K562 (cell line): ENCODE measurements around the gene GGNBP2. TPM values are rescaled to one million over a fixed set of nuclear protein-coding genes. Genes with fewer than 3 reads are reported as not detected.
A peak's percentile ranks its signal among the peaks of the same experiment; 100 is the strongest.

ENCODE experiments used
- ATAC-seq: fragments of 200-7000 bp; cut with Tn5 transposase; 3 replicates; pipeline ENCODE4 v1.9.1; 2020; ENCODE audit warnings: moderate library complexity
- BruUV-seq: library from RNA; stranded (reverse); fragments of 400-500 nt; replicated peaks from 2 replicates; lab custom pipeline; 2021; lab: Mats Ljungman, UMichigan
- CTCF ChIA-PET: fragments of 300-600 bp; formaldehyde crosslinking; extraction: SDS; loops from one replicate; lab custom pipeline; 2021; ENCODE audit warnings: low intra/inter-chr PET ratio; lab: Yijun Ruan, JAX
- POLR2A ChIA-PET: fragments of 300-600, 350-650 bp; sonication (Branson Sonifier 250); formaldehyde crosslinking; extraction: SDS; loops from one replicate; lab custom pipeline; 2021; ENCODE audit warnings: antibody characterized with exemption, inconsistent platforms; lab: Yijun Ruan, JAX
- DNase-seq, 4 experiments: peaks; one replicate each; pipeline versions ENCODE4 v3.0.0 to v3.0.0-alpha.2; 2011 to 2018; ENCODE audit warnings: low spot score in 3 of 4, mixed read lengths in 3 of 4; ENCODE audit errors: extremely low read depth in 1 of 4
- FAIRE-seq: peaks from 2 replicates; lab custom pipeline; 2011; peaks lifted over from hg19 to GRCh38; lab: Jason Lieb, UNC
- H2AFZ ChIP-seq: 2 replicates; pipeline ENCODE4 v1.6.0; 2011; ENCODE audit warnings: low read depth, low read length, control low read depth, inconsistent platforms
- H3K27ac ChIP-seq: fragments of 200-600 bp; 3 replicates; pipeline ENCODE4 v1.8.0; 2011; ENCODE audit warnings: low read depth, mild to moderate bottlenecking, control low read depth, inconsistent platforms, low read length, moderate library complexity, mixed read lengths; ENCODE audit errors: extremely low read depth
- H3K27me3 ChIP-seq, 2 experiments: fragments of 300-600 bp in 1 of 2; 2 replicates in 1 of 2; 3 replicates in 1 of 2; pipeline versions ENCODE4 v1.6.0 to v1.8.0; 2011; ENCODE audit warnings: inconsistent platforms in 2 of 2, low read length in 2 of 2, mild to moderate bottlenecking in 1 of 2, mixed read lengths in 1 of 2, moderate library complexity in 1 of 2; ENCODE audit not compliant: control insufficient read depth in 2 of 2, insufficient read depth in 2 of 2
- H3K36me3 ChIP-seq: fragments of 300-600 bp; 3 replicates; pipeline ENCODE4 v1.8.0; 2011; ENCODE audit warnings: mild to moderate bottlenecking, low read length, inconsistent platforms; ENCODE audit not compliant: control insufficient read depth, insufficient read depth
- H3K4me1 ChIP-seq, 2 experiments: fragments of 200-600 bp in 1 of 2; replicated peaks in 1 of 2; 2 replicates in 1 of 2; 3 replicates in 1 of 2; pipeline versions ENCODE4 v1.5.1 to v1.8.0; 2011; ENCODE audit warnings: inconsistent platforms in 2 of 2, low read length in 2 of 2, mild to moderate bottlenecking in 1 of 2, mixed read lengths in 1 of 2, moderate library complexity in 1 of 2; ENCODE audit not compliant: control insufficient read depth in 2 of 2, insufficient read depth in 2 of 2
- H3K4me2 ChIP-seq: 2 replicates; pipeline ENCODE4 v1.6.1; 2011; ENCODE audit warnings: low read length, control low read depth, inconsistent platforms, mixed read lengths; ENCODE audit not compliant: insufficient read depth
- H3K4me3 ChIP-seq: fragments of 200-600 bp; sonication (generic), shearing (Covaris generic); 2 replicates; pipeline ENCODE4 v1.5.1; 2016; ENCODE audit warnings: control low read depth, inconsistent platforms
- H3K79me2 ChIP-seq: fragments of 200-600 bp; 3 replicates; pipeline ENCODE4 v1.8.0; 2011; ENCODE audit warnings: low read length, inconsistent platforms; ENCODE audit not compliant: control insufficient read depth, insufficient read depth
- H3K9ac ChIP-seq, 2 experiments: 2 replicates each; pipeline versions ENCODE4 v1.6.0 to v1.6.1; 2011; ENCODE audit warnings: low read depth in 2 of 2, low read length in 2 of 2, control low read depth in 1 of 2, inconsistent platforms in 1 of 2, mild to moderate bottlenecking in 1 of 2, mixed read lengths in 1 of 2; ENCODE audit not compliant: insufficient read depth in 1 of 2
- H3K9me1 ChIP-seq: one replicate; pipeline ENCODE4 v1.6.0; 2011; ENCODE audit warnings: inconsistent platforms, mild to moderate bottlenecking, low read length, moderate library complexity; ENCODE audit not compliant: control insufficient read depth, insufficient read depth
- H3K9me3 ChIP-seq: replicated peaks from 2 replicates; pipeline ENCODE4 v1.5.1; 2011; ENCODE audit warnings: low read depth, low read length, inconsistent platforms; ENCODE audit not compliant: control insufficient read depth, insufficient read depth
- H4K20me1 ChIP-seq: replicated peaks from 2 replicates; pipeline ENCODE4 v1.6.1; 2011; ENCODE audit warnings: low read length, inconsistent platforms, mixed read lengths; ENCODE audit not compliant: control insufficient read depth, insufficient read depth
- ADNP ChIP-seq: fragments of 200-800 bp; sonication (Bioruptor generic); IDR thresholded peaks from 2 replicates; pipeline ENCODE4 v1.6.1; 2016; ENCODE audit warnings: missing genetic modification characterization, missing compliant biosample characterization
- ELK3 ChIP-seq: fragments of 450-650 bp; formaldehyde crosslinking; IDR thresholded peaks from 2 replicates; pipeline ENCODE4 v1.4.0; 2020; ENCODE audit warnings: mild to moderate bottlenecking
- FOXA3 ChIP-seq, 2 experiments: fragments of 450-650 bp in 1 of 2; sonication (generic) in 1 of 2; formaldehyde crosslinking; IDR thresholded peaks in 1 of 2; conservative IDR thresholded peaks in 1 of 2; 2 replicates each; pipeline versions ENCODE4 v1.4.0 to v1.8.0; 2020 to 2022; ENCODE audit warnings: mild to moderate bottlenecking in 2 of 2, missing genetic modification reagents in 1 of 2
- MEF2A ChIP-seq: IDR thresholded peaks from 2 replicates; pipeline ENCODE4 v1.6.1; 2011; ENCODE audit warnings: low read depth, mild to moderate bottlenecking, low read length, moderate library complexity; ENCODE audit not compliant: control insufficient read depth
- NBN ChIP-seq: fragments of 450-650 bp; IDR thresholded peaks from 2 replicates; pipeline ENCODE4 v1.6.1; 2016; ENCODE audit warnings: low read depth, mild to moderate bottlenecking
- NCOA6 ChIP-seq: fragments of 450-650 bp; IDR thresholded peaks from 2 replicates; pipeline ENCODE4 v1.6.1; 2017; ENCODE audit warnings: mild to moderate bottlenecking
- PHF20 ChIP-seq: fragments of 450-650 bp; IDR thresholded peaks from 2 replicates; pipeline ENCODE4 v1.6.1; 2018; ENCODE audit not compliant: partially characterized antibody
- SNAPC5 ChIP-seq: fragments of 250-450 bp; sonication (Bioruptor Pico); IDR thresholded peaks from 2 replicates; pipeline ENCODE4 v1.8.0; 2021; ENCODE audit warnings: moderate library complexity, mild to moderate bottlenecking, inconsistent platforms
- TCF15 ChIP-seq: fragments of 250-450 bp; sonication (Bioruptor Pico); IDR thresholded peaks from 2 replicates; pipeline ENCODE4 v1.8.0; 2022; ENCODE audit warnings: moderate library complexity, mild to moderate bottlenecking, inconsistent platforms
- ZNF12 ChIP-seq: sonication (generic); formaldehyde crosslinking; IDR thresholded peaks from 2 replicates; pipeline ENCODE4 v1.4.0; 2020; ENCODE audit warnings: mild to moderate bottlenecking, missing genetic modification reagents
- ZNF384 ChIP-seq: IDR thresholded peaks from 2 replicates; pipeline ENCODE4 v1.6.1; 2012; ENCODE audit warnings: low read depth, low read length, improper control_type of control experiment
- ZNF551 ChIP-seq: fragments of 250-450 bp; sonication (Bioruptor Pico); IDR thresholded peaks from 2 replicates; pipeline ENCODE4 v1.5.0; 2021; ENCODE audit warnings: mild to moderate bottlenecking, moderate library complexity
- WGBS: fragments of 100-300 bp; shearing (Covaris generic); methylation state at CpG from one replicate; pipeline ENCODE4 v1.1.6; 2016; ENCODE audit warnings: low coverage, mixed read lengths; ENCODE audit not compliant: insufficient coverage; ENCODE audit errors: missing lambda C conversion rate; 5-methylcytosine and 5-hydroxymethylcytosine counted together
- in situ Hi-C: fragments of 300-500 bp; cut with MboI; formaldehyde crosslinking; loops from 4 replicates; pipeline ENCODE4 v1.15.0; 2018; ENCODE audit warnings: inconsistent platforms, mixed read lengths
- intact Hi-C: fragments of 100-400 bp; cut with micrococcal nuclease; formaldehyde crosslinking; loops from 2 replicates; pipeline ENCODE4 v1.14.2; 2022
- polyA plus RNA-seq, 8 experiments: library from polyadenylated mRNA; depleted of rRNA in 4 of 8; stranded (reverse) in 5 of 8; unstranded in 3 of 8; fragments of >200 nt; fragmentation: Nextera tagmentation in 2 of 8; fragmentation: Illumina TruSeq in 1 of 8; extraction: Ambion mirVana in 2 of 8; extraction: Trizol in 1 of 8; gene quantifications; 2 replicates each; pipeline versions ENCODE4 v1.2.1 to v1.2.3, GENCODE V29; 2011 to 2014; ENCODE audit warnings: inconsistent platforms in 1 of 8, missing spikeins in 1 of 8
- total RNA-seq, 7 experiments: library from RNA; depleted of rRNA in 6 of 7; stranded (reverse); fragments of >200 nt in 6 of 7; fragmentation: Illumina TruSeq in 2 of 7; extraction: Trizol in 2 of 7; gene quantifications; 2 replicates each; pipeline versions ENCODE4 v1.2.1 to v1.2.3, GENCODE V29; 2011 to 2021; ENCODE audit warnings: low replicate concordance in 1 of 7
- TF ChIP-seq, protein P1 (sequence below): fragments of 450-650 bp; IDR thresholded peaks from 2 replicates; pipeline ENCODE4 v1.6.1; 2017; ENCODE audit warnings: antibody characterized with exemption
- TF ChIP-seq, protein P2 (sequence below): fragments of 450-650 bp; IDR thresholded peaks from 2 replicates; pipeline ENCODE4 v1.6.1; 2016; ENCODE audit warnings: mild to moderate bottlenecking
- TF ChIP-seq, protein P3 (sequence below): sonication (generic); formaldehyde crosslinking; IDR thresholded peaks from 2 replicates; pipeline ENCODE4 v1.8.1; 2023; ENCODE audit warnings: mild to moderate bottlenecking, missing genetic modification reagents

The GGNBP2 gene
- total and polyA plus RNA-seq, 9 of the 15 experiments (the other 6 are each of a cell fraction or from before 2014, with no cell fraction given): 35.7 to 96.6 (median 64.1) TPM

- Histone ChIP-seq H3K4me1 (no peaks in the 10 kb centered on the region; a peak in 2 of 5 replicates), H3K9me3 (no peaks in the 10 kb centered on the region), H3K4me2 (no peak overlapping the region), H2AFZ (no peak overlapping the region), H3K79me2 (no peaks in the 10 kb centered on the region), H3K9ac (peak overlapping the region in 1 of 2 experiments; percentile 33; a peak in 1 of 4 replicates), H3K9me1 (no peaks in the 10 kb centered on the region), H4K20me1 (0 out of 2 replicates have a peak, but pooled peaks cover 6% of the 10 kb centered on the region), H3K27me3 (peaks cover 0 to 23% of the 10 kb centered on the region in 2 experiments; a peak in 2 of 5 replicates), H3K27ac (no peak overlapping the region), H3K36me3 (no peaks in the 10 kb centered on the region), H3K4me3 (no peak overlapping the region)
- ATAC-seq (no peak), FAIRE-seq (no peak), DNase-seq (no peak)
- TF ChIP-seq ZNF551 (CRISPR knock-in tag) (no peak), FOXA3 (CRISPR knock-in tag; conservative IDR thresholded peaks at IDR 0.05 in 1 of 2, IDR thresholded peaks at IDR 0.05 in 1 of 2) (no peak), NBN (no peak), ELK3 (CRISPR knock-in tag) (no peak), SNAPC5 (no peak), ZNF12 (CRISPR knock-in tag) (no peak), ADNP (no peak), MEF2A (no peak), NCOA6 (no peak), TCF15 (no peak), ZNF384 (no peak), PHF20 (no peak)
- TF ChIP-seq, protein P1, sequence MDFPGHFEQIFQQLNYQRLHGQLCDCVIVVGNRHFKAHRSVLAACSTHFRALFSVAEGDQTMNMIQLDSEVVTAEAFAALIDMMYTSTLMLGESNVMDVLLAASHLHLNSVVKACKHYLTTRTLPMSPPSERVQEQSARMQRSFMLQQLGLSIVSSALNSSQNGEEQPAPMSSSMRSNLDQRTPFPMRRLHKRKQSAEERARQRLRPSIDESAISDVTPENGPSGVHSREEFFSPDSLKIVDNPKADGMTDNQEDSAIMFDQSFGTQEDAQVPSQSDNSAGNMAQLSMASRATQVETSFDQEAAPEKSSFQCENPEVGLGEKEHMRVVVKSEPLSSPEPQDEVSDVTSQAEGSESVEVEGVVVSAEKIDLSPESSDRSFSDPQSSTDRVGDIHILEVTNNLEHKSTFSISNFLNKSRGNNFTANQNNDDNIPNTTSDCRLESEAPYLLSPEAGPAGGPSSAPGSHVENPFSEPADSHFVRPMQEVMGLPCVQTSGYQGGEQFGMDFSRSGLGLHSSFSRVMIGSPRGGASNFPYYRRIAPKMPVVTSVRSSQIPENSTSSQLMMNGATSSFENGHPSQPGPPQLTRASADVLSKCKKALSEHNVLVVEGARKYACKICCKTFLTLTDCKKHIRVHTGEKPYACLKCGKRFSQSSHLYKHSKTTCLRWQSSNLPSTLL: no peak
- TF ChIP-seq, protein P2, sequence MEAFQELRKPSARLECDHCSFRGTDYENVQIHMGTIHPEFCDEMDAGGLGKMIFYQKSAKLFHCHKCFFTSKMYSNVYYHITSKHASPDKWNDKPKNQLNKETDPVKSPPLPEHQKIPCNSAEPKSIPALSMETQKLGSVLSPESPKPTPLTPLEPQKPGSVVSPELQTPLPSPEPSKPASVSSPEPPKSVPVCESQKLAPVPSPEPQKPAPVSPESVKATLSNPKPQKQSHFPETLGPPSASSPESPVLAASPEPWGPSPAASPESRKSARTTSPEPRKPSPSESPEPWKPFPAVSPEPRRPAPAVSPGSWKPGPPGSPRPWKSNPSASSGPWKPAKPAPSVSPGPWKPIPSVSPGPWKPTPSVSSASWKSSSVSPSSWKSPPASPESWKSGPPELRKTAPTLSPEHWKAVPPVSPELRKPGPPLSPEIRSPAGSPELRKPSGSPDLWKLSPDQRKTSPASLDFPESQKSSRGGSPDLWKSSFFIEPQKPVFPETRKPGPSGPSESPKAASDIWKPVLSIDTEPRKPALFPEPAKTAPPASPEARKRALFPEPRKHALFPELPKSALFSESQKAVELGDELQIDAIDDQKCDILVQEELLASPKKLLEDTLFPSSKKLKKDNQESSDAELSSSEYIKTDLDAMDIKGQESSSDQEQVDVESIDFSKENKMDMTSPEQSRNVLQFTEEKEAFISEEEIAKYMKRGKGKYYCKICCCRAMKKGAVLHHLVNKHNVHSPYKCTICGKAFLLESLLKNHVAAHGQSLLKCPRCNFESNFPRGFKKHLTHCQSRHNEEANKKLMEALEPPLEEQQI: no peak
- TF ChIP-seq, protein P3, sequence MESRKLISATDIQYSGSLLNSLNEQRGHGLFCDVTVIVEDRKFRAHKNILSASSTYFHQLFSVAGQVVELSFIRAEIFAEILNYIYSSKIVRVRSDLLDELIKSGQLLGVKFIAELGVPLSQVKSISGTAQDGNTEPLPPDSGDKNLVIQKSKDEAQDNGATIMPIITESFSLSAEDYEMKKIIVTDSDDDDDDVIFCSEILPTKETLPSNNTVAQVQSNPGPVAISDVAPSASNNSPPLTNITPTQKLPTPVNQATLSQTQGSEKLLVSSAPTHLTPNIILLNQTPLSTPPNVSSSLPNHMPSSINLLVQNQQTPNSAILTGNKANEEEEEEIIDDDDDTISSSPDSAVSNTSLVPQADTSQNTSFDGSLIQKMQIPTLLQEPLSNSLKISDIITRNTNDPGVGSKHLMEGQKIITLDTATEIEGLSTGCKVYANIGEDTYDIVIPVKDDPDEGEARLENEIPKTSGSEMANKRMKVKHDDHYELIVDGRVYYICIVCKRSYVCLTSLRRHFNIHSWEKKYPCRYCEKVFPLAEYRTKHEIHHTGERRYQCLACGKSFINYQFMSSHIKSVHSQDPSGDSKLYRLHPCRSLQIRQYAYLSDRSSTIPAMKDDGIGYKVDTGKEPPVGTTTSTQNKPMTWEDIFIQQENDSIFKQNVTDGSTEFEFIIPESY (CRISPR knock-in tag): no peak
- ChIA-PET POLR2A (interaction anchor here (0.6 kb wide), 1 partner anchor 83 kb away, joined by 3 read pairs; the partner anchor contains the start of gene PIGW), CTCF (no interaction called here)
- in situ Hi-C loops: loop anchor here (10.0 kb wide), 1 partner anchor 627 kb away; no protein-coding TSS in a partner anchor
- intact Hi-C loops: no loop called here
- BruUV-seq: no TSS peak
- WGBS: 51% methylated on average over 6 of the region's 7 CpGs
These were observed 73.1 kb downstream of the GGNBP2 start for GRCh38 chr17:36617773-36618172.
